GM12864 (cell line): ENCODE results near the gene AARS2.
"Not testable (repeated sequence)": the region's sequence is repeated elsewhere in the genome, so short reads cannot be mapped to it uniquely, and the experiment has no call there.

Experiments
- DNase-seq: peaks from one replicate; pipeline ENCODE4 v3.0.0-alpha.2; 2011; ENCODE audit warnings: low read depth
- H3K4me3 ChIP-seq: 2 replicates; pipeline ENCODE4 v1.5.1; 2011; ENCODE audit warnings: mild to moderate bottlenecking, low read depth, low read length, control low read depth
- TF ChIP-seq, protein P1 (sequence below): IDR thresholded peaks from 2 replicates; pipeline ENCODE4 v1.5.1; 2011; ENCODE audit warnings: low read depth, mild to moderate bottlenecking, moderate library complexity, low read length, control low read depth, inconsistent platforms; ENCODE audit errors: missing control alignments

Gene AARS2

DNA sequence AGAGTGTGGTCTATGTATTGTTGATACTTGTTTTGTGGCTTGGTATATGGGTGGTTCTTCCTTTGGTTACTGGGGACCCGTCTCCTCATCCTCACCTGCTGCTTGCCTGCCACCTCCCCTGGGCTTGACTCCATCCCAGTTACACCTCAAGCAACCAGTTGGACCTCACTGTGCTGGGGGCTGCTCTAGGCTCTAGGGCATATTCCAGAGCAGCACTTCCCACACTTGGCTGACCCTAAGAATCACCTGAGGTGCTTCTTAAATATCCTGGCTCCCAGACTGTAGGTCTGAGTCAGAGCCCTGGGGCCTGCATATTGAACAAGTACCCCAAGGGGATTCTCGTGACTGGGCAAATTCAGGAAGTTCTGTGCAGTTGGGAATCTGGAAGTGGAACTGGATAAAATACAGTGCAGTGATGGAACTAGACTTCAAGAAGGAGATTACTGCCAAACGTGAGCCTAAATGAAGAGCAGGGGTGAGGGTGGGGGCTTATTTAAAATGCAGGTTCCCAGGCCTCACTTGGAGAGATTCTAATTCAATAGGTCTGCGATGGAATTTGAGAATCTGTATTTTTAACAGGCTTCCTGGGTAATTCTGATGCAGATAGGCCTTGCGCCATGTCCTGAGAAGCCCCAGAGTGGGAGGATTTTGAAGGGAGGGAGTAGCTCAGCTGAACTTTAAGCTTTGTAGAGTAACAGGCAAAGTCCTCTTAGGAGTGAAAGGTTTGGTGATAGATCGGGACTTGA is 36.9 kb upstream of the AARS2 start:
- TF ChIP-seq, protein P1, sequence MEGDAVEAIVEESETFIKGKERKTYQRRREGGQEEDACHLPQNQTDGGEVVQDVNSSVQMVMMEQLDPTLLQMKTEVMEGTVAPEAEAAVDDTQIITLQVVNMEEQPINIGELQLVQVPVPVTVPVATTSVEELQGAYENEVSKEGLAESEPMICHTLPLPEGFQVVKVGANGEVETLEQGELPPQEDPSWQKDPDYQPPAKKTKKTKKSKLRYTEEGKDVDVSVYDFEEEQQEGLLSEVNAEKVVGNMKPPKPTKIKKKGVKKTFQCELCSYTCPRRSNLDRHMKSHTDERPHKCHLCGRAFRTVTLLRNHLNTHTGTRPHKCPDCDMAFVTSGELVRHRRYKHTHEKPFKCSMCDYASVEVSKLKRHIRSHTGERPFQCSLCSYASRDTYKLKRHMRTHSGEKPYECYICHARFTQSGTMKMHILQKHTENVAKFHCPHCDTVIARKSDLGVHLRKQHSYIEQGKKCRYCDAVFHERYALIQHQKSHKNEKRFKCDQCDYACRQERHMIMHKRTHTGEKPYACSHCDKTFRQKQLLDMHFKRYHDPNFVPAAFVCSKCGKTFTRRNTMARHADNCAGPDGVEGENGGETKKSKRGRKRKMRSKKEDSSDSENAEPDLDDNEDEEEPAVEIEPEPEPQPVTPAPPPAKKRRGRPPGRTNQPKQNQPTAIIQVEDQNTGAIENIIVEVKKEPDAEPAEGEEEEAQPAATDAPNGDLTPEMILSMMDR: no peak
- DNase-seq: no peak
- H3K4me3 ChIP-seq: no peak overlapping the region

DNA sequence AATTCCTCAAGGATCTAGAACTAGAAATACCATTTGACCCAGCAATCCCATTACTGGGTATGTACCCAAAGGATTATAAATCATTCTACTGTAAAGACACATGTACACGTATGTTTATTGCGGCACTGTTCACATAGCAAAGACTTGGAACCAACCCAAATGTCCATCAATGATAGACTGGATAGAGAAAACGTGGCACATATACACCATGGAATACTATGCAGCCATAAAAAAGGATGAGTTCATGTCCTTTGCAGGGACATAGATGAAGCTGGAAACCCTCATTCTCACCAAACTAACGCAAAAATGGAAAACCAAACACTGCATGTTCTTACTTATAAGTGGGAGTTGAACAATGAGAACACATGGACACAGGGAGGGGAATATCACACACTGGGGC is 33.7 kb upstream of the AARS2 start:
- not testable (repeated sequence) for DNase-seq

DNA sequence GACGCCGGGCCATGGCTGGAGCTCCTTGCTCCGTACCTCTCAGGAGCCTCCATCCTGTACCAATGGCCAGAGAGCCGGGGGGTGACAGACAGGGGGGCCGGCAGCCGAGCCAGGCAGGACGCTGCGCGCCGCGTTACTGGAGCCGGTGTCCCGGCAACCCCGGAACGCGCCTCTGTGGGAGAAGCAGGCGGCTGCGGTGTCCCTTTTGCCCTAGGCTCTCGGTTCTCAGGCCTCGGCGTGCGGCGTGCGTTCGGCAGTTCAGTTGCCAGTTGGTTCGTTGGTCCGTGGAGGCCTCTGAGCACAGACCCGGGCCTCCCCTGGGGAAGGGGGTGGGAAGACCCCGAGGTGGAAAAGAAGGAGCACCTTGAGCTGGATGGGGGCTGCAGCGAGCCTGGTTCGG is 29.3 kb upstream of the AARS2 start, which contains the start of gene SPATS1:
SPATS1 (plus strand) TSS at position 162 of the 400 bp plus-strand sequence. CDS start 446 bp downstream, outside the sequence.
- DNase-seq: no peak
- no peak within 1 kb of the TSS for H3K4me3 ChIP-seq
- TF ChIP-seq, protein P1: no peak

More for the DNA sequence above, 33.7 kb upstream of the AARS2 start:
- not testable (repeated sequence) for H3K4me3 ChIP-seq

- H3K4me3 ChIP-seq: no peak overlapping the region
- TF ChIP-seq, protein P1: no peak
- no peak for DNase-seq
Measured at GRCh38 chr6:44342052-44342451, 28.9 kb upstream of the AARS2 start.

DNA sequence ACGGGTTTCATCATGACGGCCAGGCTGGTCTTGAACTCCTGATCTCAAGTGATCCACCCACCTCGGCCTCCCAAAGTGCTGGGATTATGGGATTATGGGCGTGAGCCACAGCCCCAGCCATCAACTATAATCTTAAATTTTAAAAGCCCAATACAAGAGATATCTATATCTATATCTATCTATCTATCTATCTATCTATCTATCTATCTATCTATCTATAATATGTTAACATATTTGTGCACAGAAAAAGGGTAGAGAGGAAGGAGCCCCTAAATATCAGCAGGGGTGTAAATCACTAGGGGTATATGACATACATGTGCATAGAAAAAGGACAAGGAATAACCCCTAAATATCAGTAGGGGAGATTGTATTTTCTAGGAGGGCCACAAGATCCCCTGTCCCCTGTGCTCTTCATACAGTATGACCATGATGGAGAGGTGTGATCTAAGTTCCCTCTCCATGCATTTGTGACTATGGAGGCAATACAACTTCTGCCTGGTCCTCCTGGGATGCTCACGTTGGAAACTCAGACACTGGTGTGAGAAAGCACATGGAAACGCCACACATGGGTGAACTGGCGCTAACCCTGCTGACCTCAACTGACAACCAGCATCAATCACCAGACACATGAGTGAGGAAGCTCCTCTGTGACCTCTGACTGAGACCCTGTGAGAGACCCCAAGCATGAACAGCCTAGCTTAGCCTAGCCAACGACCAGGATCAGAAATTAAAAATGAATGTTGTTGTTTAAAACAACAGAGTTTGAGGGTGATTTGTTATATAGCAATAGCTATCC is 28.1 kb upstream of the AARS2 start:
- H3K4me3 ChIP-seq: no peak overlapping the region
- DNase-seq: no peak
- TF ChIP-seq, protein P1: no peak

DNA sequence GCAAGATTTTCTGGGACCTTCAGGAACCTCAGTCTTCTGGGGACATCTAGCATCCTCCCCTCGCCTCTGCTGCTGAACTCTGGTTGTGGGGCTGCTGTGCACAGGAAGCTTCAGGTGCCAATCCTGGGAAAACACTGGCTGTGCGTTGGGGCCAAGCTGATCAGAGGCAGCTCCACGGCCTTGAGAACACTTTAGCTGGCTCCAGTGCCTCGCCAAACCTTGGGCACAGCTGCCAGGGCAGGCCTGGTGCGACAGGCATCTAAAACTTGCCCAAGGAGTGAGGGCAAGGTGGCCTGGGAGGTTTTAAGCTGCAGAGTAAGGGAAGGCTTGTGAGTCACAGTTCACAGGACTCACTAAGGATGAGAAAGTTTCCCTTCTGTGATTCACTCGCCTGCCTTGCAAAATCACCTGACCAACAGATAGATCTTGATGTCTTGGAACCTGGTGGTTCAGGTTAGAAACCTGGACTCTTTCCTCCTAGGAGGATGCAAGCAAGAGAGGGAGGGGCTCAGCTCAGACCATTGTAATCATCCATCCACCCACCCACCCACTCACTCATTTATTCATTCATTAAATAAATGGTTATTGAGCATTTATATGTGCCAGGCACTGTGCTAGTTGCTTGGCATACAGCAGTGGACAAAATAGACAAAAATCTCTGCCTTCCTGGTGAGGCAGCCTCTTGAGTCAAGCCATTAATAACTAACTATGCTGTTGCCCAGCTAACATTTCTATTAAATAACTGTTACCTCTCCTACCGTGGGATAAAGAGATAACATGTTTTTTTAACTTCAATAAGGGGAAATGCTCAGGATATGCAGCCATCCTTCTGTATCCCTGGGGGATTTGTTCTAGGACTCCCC is 26.8 kb upstream of the AARS2 start:
- H3K4me3 ChIP-seq: no peak overlapping the region
- no peak for DNase-seq
- TF ChIP-seq, protein P1: no peak

- DNase-seq: no peak
- TF ChIP-seq, protein P1: no peak
- no peak overlapping the region for H3K4me3 ChIP-seq
Measured at GRCh38 chr6:44339301-44339700, 26.2 kb upstream of the AARS2 start.
